ENCODE results near the gene LMF1. TPM values are rescaled to one million over a fixed set of nuclear protein-coding genes. Genes with fewer than 3 reads are reported as not detected.

The LMF1 gene
- total and polyA plus RNA-seq, 2 of the 8 experiments (the other 6 are each of a cell fraction or from before 2014, with no cell fraction given), result 3.5 to 9.1 TPM

- TF ChIP-seq HDAC2 (IDR thresholded peaks at IDR 0.05; ENCODE audit: borderline replicate concordance in 1 of 2, low read depth in 2 of 2, low read length in 2 of 2) (no peak), BRCA1 (IDR thresholded peaks at IDR 0.05; ENCODE audit: low read depth, low read length) (no peak), BCL11A (IDR thresholded peaks at IDR 0.05; ENCODE audit: low read depth in 2 of 2, low read length in 2 of 2) (no peak), SAP30 (IDR thresholded peaks at IDR 0.05; ENCODE audit: insufficient read depth, insufficient replicate concordance, low read length) (no peak)
These were observed 9.2 kb upstream of the LMF1 start (continued) for GRCh38 chr16:979859-980594.

Data from H1 (cell line).